Gastrocnemius medialis (tissue), 4 donors: ENCODE data around the gene CD3D. TPM values are rescaled to one million over a fixed set of nuclear protein-coding genes. Genes with fewer than 3 reads are reported as not detected.

Source experiments
- ATAC-seq, 2 donors: fragments of 150-250 bp; one replicate each; pipeline ENCODE4 v1.9.1; 2016
- DNase-seq, 2 donors: peaks; one replicate each; pipeline ENCODE4 v3.0.0-alpha.2; 2019
- H3K27ac ChIP-seq, 4 donors: fragments of 200-600 bp; sonication (generic); 1 replicate in 1 of 4; 2 replicates in 3 of 4; pipeline ENCODE4 v1.5.1; 2016 to 2018; ENCODE audit warnings: mild to moderate bottlenecking in 2 of 4, moderate library complexity in 1 of 4
- H3K27me3 ChIP-seq, 3 donors: fragments of 200-600 bp; sonication (generic) in 2 of 3; 1 replicate in 1 of 3; 2 replicates in 2 of 3; pipeline versions ENCODE4 v1.5.1 to v1.6.0; 2016 to 2019; ENCODE audit warnings: mild to moderate bottlenecking in 1 of 3, moderate library complexity in 1 of 3
- H3K36me3 ChIP-seq, 2 donors: fragments of 200-600 bp; sonication (generic) in 1 of 2; one replicate each; pipeline ENCODE4 v1.5.1; 2017 to 2018
- H3K4me1 ChIP-seq, 2 donors: fragments of 200-600 bp; sonication (generic) in 1 of 2; one replicate each; pipeline ENCODE4 v1.5.1; 2016 to 2017; ENCODE audit warnings: mild to moderate bottlenecking in 2 of 2
- H3K4me3 ChIP-seq, 4 donors: fragments of 200-600 bp; sonication (generic) in 3 of 4; 1 replicate in 1 of 4; 2 replicates in 3 of 4; pipeline ENCODE4 v1.5.1; 2016 to 2019; ENCODE audit warnings: mild to moderate bottlenecking in 2 of 4
- H3K9me3 ChIP-seq, 3 donors: fragments of 200-600 bp; sonication (generic) in 2 of 3; 1 replicate in 1 of 3; 2 replicates in 2 of 3; pipeline ENCODE4 v1.5.1; 2016 to 2019
- POLR2A ChIP-seq, 2 donors: fragments of 450-650 bp; IDR thresholded peaks; one replicate each; pipeline ENCODE4 v1.6.1; 2017; ENCODE audit warnings: antibody characterized with exemption in 2 of 2, mild to moderate bottlenecking in 2 of 2, moderate library complexity in 2 of 2
- in situ Hi-C, 4 donors: fragments of 200-750 bp; cut with MboI; loops; one replicate each; pipeline versions ENCODE4 v1.15.0 to v1.8.0; 2017; ENCODE audit warnings: low sequenced_read_pairs in 4 of 4
- intact Hi-C: fragments of 100-400 bp; cut with DNase I; formaldehyde crosslinking; loops from one replicate; pipeline ENCODE4 v1.15.1; 2023; ENCODE audit warnings: low total_unique reads
- total RNA-seq, 4 donors: library from RNA; depleted of rRNA; stranded (reverse); fragments of >200 nt; gene quantifications; one replicate each; pipeline versions ENCODE4 v1.1.0 to v1.2.3, GENCODE V29; 2016
- TF ChIP-seq, protein P1 (sequence below), 5 experiments: fragments of 450-650 bp in 3 of 5; fragments of 200-600 bp in 2 of 5; sonication (generic) in 2 of 5; IDR thresholded peaks in 4 of 5; conservative IDR thresholded peaks in 1 of 5; 1 replicate in 4 of 5; 2 replicates in 1 of 5; pipeline ENCODE4 v1.5.1; 2016 to 2019; ENCODE audit warnings: antibody characterized with exemption in 5 of 5, mild to moderate bottlenecking in 3 of 5, moderate library complexity in 3 of 5

The CD3D gene
- total RNA-seq, 4 donors from 2014 or later, result 0.35 to 3.0 (median 0.46) TPM; not detected in 1

DNA sequence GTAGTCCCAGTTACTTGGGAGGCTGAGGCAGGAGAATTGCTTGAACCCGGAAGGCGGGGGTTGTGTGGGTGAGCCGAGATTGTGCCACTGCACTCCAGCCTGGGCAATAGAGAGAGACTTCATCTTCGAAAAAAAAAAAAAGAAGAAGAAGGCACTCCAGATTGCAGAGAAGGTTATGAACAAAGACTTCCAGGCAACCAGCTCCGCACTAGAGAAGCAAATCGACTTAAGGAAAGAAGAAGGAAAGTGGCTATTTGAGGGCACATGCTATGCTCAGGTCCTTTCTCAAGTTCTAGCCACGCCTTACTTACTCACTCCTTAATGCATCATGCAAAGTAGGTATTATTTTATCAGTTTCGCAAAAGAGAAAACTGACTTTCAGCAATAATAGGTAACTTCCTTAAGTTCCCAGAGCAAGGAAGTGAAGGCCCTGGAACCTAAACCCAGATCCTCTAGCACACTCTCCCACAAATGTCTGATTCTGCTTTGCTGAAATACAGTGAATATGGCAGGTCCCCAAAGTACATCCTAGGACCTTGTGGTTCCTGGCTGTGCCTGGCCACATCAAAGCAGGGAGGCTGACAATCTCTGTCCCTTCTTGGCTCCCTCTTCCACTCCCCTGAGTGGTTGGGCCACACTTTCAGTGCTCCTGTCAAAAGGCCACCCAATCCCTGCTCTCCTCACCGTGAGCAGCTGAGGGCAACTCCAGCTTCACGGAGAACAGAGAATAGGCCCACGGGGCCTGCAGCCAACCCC lies 23.7 kb downstream of the CD3D start:
- Histone ChIP-seq H3K36me3 (no peaks in the 10 kb centered on the region), H3K4me3 (no peak overlapping the region), H3K27ac (no peak overlapping the region), H3K9me3 (no peaks in the 10 kb centered on the region), H3K27me3 (peaks cover 2 to 17% (median 5%) of the 10 kb centered on the region in 3 donors), H3K4me1 (no peaks in the 10 kb centered on the region)
- intact Hi-C loops (no loop called here), in situ Hi-C loops (no loop called here)
- ATAC-seq (no peak), DNase-seq (no peak)
- TF ChIP-seq POLR2A (IDR thresholded peaks at IDR 0.05), result no peak

DNA sequence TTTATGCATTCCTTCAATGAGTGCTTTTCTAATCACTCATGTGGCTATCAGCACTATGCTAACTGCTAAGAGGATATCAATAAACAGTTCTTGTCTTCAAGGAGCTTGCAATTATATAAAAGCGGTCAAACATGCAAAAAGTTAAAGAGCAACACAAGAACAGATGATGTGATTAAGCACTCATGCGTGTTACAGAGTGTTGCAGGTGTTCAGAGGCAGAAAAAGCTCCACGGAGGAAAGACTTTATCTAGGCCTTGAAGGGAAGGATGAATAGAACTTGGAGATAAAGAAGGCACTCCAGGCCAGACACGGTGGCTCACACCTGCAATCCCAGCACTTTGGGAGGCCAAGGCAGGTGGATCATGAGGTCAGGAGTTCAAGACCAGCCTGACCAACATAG lies 24.4 kb downstream of the CD3D start:
- in situ Hi-C loops, result no loop called here
- peaks cover 2 to 23% (median 11%) of the 10 kb centered on the region in 3 donors for H3K27me3 ChIP-seq
- H3K9me3 ChIP-seq, result no peaks in the 10 kb centered on the region
- no peak overlapping the region for H3K4me3 ChIP-seq
- ATAC-seq (no peak), DNase-seq (no peak)
- no peak overlapping the region for H3K27ac ChIP-seq
- TF ChIP-seq, protein P1, sequence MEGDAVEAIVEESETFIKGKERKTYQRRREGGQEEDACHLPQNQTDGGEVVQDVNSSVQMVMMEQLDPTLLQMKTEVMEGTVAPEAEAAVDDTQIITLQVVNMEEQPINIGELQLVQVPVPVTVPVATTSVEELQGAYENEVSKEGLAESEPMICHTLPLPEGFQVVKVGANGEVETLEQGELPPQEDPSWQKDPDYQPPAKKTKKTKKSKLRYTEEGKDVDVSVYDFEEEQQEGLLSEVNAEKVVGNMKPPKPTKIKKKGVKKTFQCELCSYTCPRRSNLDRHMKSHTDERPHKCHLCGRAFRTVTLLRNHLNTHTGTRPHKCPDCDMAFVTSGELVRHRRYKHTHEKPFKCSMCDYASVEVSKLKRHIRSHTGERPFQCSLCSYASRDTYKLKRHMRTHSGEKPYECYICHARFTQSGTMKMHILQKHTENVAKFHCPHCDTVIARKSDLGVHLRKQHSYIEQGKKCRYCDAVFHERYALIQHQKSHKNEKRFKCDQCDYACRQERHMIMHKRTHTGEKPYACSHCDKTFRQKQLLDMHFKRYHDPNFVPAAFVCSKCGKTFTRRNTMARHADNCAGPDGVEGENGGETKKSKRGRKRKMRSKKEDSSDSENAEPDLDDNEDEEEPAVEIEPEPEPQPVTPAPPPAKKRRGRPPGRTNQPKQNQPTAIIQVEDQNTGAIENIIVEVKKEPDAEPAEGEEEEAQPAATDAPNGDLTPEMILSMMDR (IDR thresholded peaks at IDR 0.05 in 4 of 5, conservative IDR thresholded peaks at IDR 0.05 in 1 of 5), result no peak
- no peak for TF ChIP-seq POLR2A (IDR thresholded peaks at IDR 0.05)
- no peaks in the 10 kb centered on the region for H3K36me3 ChIP-seq
- intact Hi-C loops, result no loop called here
- no peaks in the 10 kb centered on the region for H3K4me1 ChIP-seq

DNA sequence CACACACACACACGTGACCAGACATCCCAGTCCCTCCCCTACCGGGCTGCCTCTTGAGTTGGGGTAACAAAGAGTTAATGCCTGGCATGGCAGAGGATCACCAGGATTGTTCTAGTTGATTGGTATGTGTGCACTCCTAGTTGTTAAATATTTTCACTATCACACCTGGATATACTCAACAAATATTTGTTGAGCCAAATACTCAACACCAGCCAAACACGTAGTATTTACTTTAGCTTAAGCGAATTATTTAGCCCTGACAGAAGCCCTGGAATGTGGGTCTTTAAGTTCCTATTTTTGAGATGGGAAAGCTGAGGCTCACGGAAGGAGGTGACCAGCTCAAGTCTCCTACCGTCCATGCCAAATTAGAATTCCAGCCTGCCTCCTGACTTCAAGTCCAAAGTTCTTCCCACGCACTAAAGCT lies 27.5 kb downstream of the CD3D start:
- TF ChIP-seq, protein P1 (IDR thresholded peaks at IDR 0.05 in 4 of 5, conservative IDR thresholded peaks at IDR 0.05 in 1 of 5), result no peak
- no peak for TF ChIP-seq POLR2A (IDR thresholded peaks at IDR 0.05)
- no peak for DNase-seq
- Histone ChIP-seq H3K36me3 (no peaks in the 10 kb centered on the region), H3K27ac (no peak overlapping the region), H3K4me3 (no peak overlapping the region), H3K4me1 (no peaks in the 10 kb centered on the region), H3K27me3 (peaks cover 10 to 36% (median 21%) of the 10 kb centered on the region in 3 donors), H3K9me3 (no peaks in the 10 kb centered on the region)
- intact Hi-C loops (no loop called here), in situ Hi-C loops (no loop called here)
- no peak for ATAC-seq

DNA sequence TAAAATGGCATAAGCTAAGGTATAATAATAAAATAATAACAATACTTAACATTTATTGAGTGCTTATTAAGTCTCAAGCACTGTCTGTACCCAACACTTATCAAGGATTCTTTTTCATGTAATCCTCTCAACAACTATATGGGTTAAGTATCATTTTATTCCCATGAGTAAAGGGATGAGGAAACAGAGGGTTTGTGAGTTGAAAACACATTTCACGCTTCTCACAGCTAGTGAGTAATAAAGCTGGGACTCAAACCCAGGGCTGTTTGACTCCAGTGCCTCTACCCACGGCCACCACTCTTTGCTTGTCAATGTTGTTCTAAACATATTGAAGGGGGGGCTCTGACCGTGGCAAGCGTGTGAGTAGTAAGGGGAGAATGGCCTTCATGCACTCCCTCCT lies 29.3 kb downstream of the CD3D start:
- intact Hi-C loops (no loop called here), in situ Hi-C loops (no loop called here)
- ATAC-seq (no peak), DNase-seq (no peak)
- no peaks in the 10 kb centered on the region for H3K4me1 ChIP-seq
- H3K4me3 ChIP-seq, result no peak overlapping the region
- H3K27ac ChIP-seq, result no peak overlapping the region
- TF ChIP-seq, protein P1 (IDR thresholded peaks at IDR 0.05 in 4 of 5, conservative IDR thresholded peaks at IDR 0.05 in 1 of 5), result no peak
- H3K27me3 ChIP-seq, result peaks cover 10 to 36% (median 21%) of the 10 kb centered on the region in 3 donors
- no peaks in the 10 kb centered on the region for H3K36me3 ChIP-seq
- no peaks in the 10 kb centered on the region for H3K9me3 ChIP-seq

- intact Hi-C loops, result no loop called here
- in situ Hi-C loops, result no loop called here
- H3K36me3 ChIP-seq, result no peaks in the 10 kb centered on the region
- no peaks in the 10 kb centered on the region for H3K4me1 ChIP-seq
- DNase-seq (no peak), ATAC-seq (no peak)
- H3K27me3 ChIP-seq, result peaks cover 10 to 36% (median 21%) of the 10 kb centered on the region in 3 donors
- H3K27ac ChIP-seq, result no peak overlapping the region
- no peak for TF ChIP-seq POLR2A (IDR thresholded peaks at IDR 0.05)
- H3K9me3 ChIP-seq, result no peaks in the 10 kb centered on the region
- H3K4me3 ChIP-seq, result no peak overlapping the region
These were observed 30.2 kb downstream of the CD3D start for GRCh38 chr11:118312328-118312727.
